Measurements from ENCODE around the gene PCNT. TPM values are rescaled to one million over a fixed set of nuclear protein-coding genes. Genes with fewer than 3 reads are reported as not detected.
A peak's percentile ranks its signal among the peaks of the same experiment; 100 is the strongest.

Gene PCNT
- total RNA-seq, 1 experiment from 2014 or later, result 39.6 TPM

- Histone ChIP-seq H2BK12ac (ENCODE audit: insufficient read length, low read depth, low read length) (no peak overlapping the region), H2BK5ac (ENCODE audit: insufficient read length, low read length) (no peak overlapping the region), H3K4me1 (ENCODE audit: insufficient read depth, low read length) (no peaks in the 10 kb centered on the region), H2BK15ac (ENCODE audit: low read depth, low read length) (no peak overlapping the region), H3K56ac (ENCODE audit: insufficient read length, low read depth, low read length) (no peak overlapping the region), H4K91ac (ENCODE audit: insufficient read length, low read depth, low read length) (no peak overlapping the region), H3K79me1 (ENCODE audit: insufficient read depth, low read depth, low read length, poor library complexity, severe bottlenecking) (no peaks in the 10 kb centered on the region), H3K27ac (ENCODE audit: insufficient read length, low read depth, low read length) (no peak overlapping the region), H3K14ac (ENCODE audit: insufficient read depth, low read length) (no peak overlapping the region), H3K9me3 (ENCODE audit: control insufficient read depth, low read depth, low read length) (no peaks in the 10 kb centered on the region), H3K23me2 (ENCODE audit: insufficient read length, low read depth, low read length, poor library complexity, severe bottlenecking) (no peaks in the 10 kb centered on the region), H3T11ph (ENCODE audit: low read length) (no peak overlapping the region), H4K5ac (ENCODE audit: insufficient read length, low read depth, low read length) (no peak overlapping the region), H2BK120ac (ENCODE audit: low read depth, low read length, poor library complexity, severe bottlenecking) (no peak overlapping the region), H3K27me3 (ENCODE audit: insufficient read depth, low read length) (no peaks in the 10 kb centered on the region), H2AK5ac (ENCODE audit: insufficient read length, low read length) (no peak overlapping the region), H3K23ac (ENCODE audit: insufficient read length, low read depth, low read length) (no peak overlapping the region), H3K4me2 (ENCODE audit: insufficient read depth, insufficient read length, low read length) (no peak overlapping the region), H3K4ac (ENCODE audit: low read depth, low read length) (no peak overlapping the region), H3K79me2 (ENCODE audit: insufficient read depth, low read length) (no peaks in the 10 kb centered on the region), H4K20me1 (ENCODE audit: control insufficient read depth, insufficient read depth, insufficient read length) (no peaks in the 10 kb centered on the region), H2AFZ (ENCODE audit: low read length) (no peak overlapping the region), H4K8ac (replicated peaks; ENCODE audit: insufficient read length, low read depth, low read length) (no peak overlapping the region), H2BK20ac (ENCODE audit: low read depth, low read length, poor library complexity, severe bottlenecking) (no peak overlapping the region), H3K9ac (ENCODE audit: extremely low read depth, insufficient read length, low read length) (no peak overlapping the region), H3K18ac (ENCODE audit: insufficient read length, low read depth, low read length) (no peak overlapping the region)
- no peaks in the 10 kb centered on the region for H3K4me1 Mint-ChIP-seq
- no peaks in the 10 kb centered on the region for H3K27me3 Mint-ChIP-seq (ENCODE audit: low read depth)
- peak overlapping the region in 1 of 3 experiments; percentile 23; a peak in 2 of 7 replicates for H3K27ac Mint-ChIP-seq
- WGBS (ENCODE audit: extremely low coverage, insufficient read length, low lambda C conversion rate), result no CpG with 5 or more reads among the region's 23 CpGs
- no peaks in the 10 kb centered on the region for H3K9me3 Mint-ChIP-seq
- no peak for TF ChIP-seq CTCF (conservative IDR thresholded peaks at IDR 0.05)
- H3K36me3 Mint-ChIP-seq (ENCODE audit: insufficient read depth in 1 of 3, low read depth in 3 of 3), result peaks cover 35 to 68% (median 68%) of the 10 kb centered on the region in 3 experiments
- H3K4me3 Mint-ChIP-seq, result no peak overlapping the region
- no peak for DNase-seq
Measured at GRCh38 chr21:46356494-46357334, 32.8 kb downstream of the PCNT start.

Measured in H9 (cell line).